DOHH2 (cell line): Measurements from ENCODE around the gene ASCL1.

Experiments used
- EZH2phosphoT487 ChIP-seq: fragments of 200-600 bp; sonication (generic); IDR thresholded peaks from 2 replicates; pipeline ENCODE4 v1.6.1; 2017; ENCODE audit warnings: borderline replicate concordance, mild to moderate bottlenecking, antibody characterized with exemption, low read length, moderate library complexity, mixed read lengths
- TF ChIP-seq, protein P1 (sequence below): fragments of 200-600 bp; sonication (generic); IDR thresholded peaks from one replicate; pipeline ENCODE4 v1.5.1; 2014; ENCODE audit warnings: antibody characterized with exemption, mild to moderate bottlenecking, low read depth, low read length; ENCODE audit not compliant: poor library complexity, severe bottlenecking

DNA sequence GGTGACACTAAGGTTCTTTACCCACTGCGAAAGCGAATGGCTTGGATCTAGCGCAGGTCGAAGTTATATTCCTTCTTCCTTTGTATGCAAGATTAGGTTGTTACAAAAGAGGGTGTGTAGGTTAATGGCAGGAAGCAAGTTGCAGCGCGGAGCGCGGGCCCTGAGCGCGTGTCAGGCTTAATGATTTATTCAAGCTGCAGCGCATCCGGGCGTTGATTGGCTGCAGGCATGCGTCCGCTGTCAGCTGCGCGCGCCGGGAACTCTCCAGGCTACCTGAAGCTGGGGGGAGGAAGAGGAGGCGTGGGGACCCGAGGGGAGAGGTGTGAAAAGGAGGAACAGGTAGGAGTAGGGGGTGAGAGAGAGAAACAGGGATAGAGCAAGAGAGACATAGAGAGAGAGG lies 7.4 kb downstream of the ASCL1 start:
- TF ChIP-seq, protein P1, sequence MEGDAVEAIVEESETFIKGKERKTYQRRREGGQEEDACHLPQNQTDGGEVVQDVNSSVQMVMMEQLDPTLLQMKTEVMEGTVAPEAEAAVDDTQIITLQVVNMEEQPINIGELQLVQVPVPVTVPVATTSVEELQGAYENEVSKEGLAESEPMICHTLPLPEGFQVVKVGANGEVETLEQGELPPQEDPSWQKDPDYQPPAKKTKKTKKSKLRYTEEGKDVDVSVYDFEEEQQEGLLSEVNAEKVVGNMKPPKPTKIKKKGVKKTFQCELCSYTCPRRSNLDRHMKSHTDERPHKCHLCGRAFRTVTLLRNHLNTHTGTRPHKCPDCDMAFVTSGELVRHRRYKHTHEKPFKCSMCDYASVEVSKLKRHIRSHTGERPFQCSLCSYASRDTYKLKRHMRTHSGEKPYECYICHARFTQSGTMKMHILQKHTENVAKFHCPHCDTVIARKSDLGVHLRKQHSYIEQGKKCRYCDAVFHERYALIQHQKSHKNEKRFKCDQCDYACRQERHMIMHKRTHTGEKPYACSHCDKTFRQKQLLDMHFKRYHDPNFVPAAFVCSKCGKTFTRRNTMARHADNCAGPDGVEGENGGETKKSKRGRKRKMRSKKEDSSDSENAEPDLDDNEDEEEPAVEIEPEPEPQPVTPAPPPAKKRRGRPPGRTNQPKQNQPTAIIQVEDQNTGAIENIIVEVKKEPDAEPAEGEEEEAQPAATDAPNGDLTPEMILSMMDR, result no peak
- no peak for TF ChIP-seq EZH2phosphoT487
